Lower leg skin (tissue), 4 donors: ENCODE measurements around the gene LENEP. TPM values are rescaled to one million over a fixed set of nuclear protein-coding genes. Genes with fewer than 3 reads are reported as not detected.

Source experiments
- DNase-seq, 2 donors: peaks; one replicate each; pipeline ENCODE4 v3.0.0-alpha.2; 2019; ENCODE audit warnings: low spot score in 2 of 2
- H3K4me3 ChIP-seq: fragments of 200-600 bp; sonication (generic); 2 replicates; pipeline ENCODE4 v1.5.1; 2017; ENCODE audit warnings: mild to moderate bottlenecking, low read depth; ENCODE audit not compliant: poor library complexity, severe bottlenecking
- POLR2A ChIP-seq, 2 donors: fragments of 450-650 bp; IDR thresholded peaks; one replicate each; pipeline ENCODE4 v1.6.1; 2016 to 2017; ENCODE audit warnings: antibody characterized with exemption in 2 of 2, mild to moderate bottlenecking in 1 of 2, moderate library complexity in 1 of 2
- WGBS, 2 donors: methylation state at CpG; one replicate each; pipeline ENCODE4 v1.1.5; 2018; 5-methylcytosine and 5-hydroxymethylcytosine counted together
- intact Hi-C: fragments of 100-400 bp; cut with DNase I; formaldehyde crosslinking; loops from one replicate; pipeline ENCODE4 v1.15.0; 2023; ENCODE audit warnings: low total_unique reads
- total RNA-seq, 4 donors: library from RNA; depleted of rRNA; stranded (reverse); fragments of >200 nt; gene quantifications; one replicate each; pipeline ENCODE4 v1.1.0, GENCODE V29; 2016
- TF ChIP-seq, protein P1 (sequence below), 3 donors: fragments of 450-650 bp; IDR thresholded peaks; one replicate each; pipeline ENCODE4 v1.5.1; 2016; ENCODE audit warnings: antibody characterized with exemption in 3 of 3, mild to moderate bottlenecking in 3 of 3, moderate library complexity in 2 of 3

LENEP gene
- total RNA-seq, 4 donors from 2014 or later: 1.4 TPM; not detected in 3

DNA sequence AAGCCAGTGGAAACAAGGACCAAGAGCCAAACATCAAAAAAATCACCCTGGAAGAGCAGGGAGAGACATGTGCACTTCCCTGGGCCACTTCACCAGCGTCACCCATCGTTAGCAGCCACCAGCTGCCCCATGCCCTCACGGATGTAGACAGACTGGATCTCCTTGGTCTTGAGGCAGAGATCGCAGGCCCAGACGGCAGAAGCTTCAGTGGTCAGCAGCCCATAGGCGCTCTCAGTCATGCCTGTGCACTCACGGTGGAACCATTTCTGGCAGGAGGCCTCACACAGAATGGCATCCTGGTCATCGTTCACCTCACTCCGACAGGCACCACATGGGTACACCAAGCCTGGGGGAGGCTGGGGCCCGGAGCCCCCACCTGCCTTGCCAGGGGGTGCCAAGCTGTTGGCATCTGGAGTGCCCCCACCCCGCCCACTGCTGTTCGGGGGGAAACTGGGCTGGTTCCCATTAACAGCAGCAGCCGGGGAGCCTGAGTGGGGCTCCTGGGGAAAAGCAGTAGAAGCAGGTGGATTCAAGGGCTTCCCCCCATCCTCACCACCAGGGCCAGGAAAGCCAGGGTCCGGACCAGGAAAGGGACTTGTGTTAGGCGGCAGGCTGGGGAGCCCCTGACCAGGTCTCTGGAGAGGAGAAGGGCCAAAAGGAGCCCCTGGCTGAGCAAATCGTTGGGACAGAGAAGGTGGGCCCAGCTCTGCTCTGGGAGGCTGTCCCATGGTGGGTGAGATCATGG is 34.5 kb upstream of the LENEP start:
- no peak for TF ChIP-seq POLR2A (IDR thresholded peaks at IDR 0.05)
- TF ChIP-seq, protein P1, sequence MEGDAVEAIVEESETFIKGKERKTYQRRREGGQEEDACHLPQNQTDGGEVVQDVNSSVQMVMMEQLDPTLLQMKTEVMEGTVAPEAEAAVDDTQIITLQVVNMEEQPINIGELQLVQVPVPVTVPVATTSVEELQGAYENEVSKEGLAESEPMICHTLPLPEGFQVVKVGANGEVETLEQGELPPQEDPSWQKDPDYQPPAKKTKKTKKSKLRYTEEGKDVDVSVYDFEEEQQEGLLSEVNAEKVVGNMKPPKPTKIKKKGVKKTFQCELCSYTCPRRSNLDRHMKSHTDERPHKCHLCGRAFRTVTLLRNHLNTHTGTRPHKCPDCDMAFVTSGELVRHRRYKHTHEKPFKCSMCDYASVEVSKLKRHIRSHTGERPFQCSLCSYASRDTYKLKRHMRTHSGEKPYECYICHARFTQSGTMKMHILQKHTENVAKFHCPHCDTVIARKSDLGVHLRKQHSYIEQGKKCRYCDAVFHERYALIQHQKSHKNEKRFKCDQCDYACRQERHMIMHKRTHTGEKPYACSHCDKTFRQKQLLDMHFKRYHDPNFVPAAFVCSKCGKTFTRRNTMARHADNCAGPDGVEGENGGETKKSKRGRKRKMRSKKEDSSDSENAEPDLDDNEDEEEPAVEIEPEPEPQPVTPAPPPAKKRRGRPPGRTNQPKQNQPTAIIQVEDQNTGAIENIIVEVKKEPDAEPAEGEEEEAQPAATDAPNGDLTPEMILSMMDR (IDR thresholded peaks at IDR 0.05): no peak
- no peak for DNase-seq
- no peak overlapping the region for H3K4me3 ChIP-seq
- intact Hi-C loops: loop anchor here (10.0 kb wide), 1 partner anchor 96 kb away; the partner anchor contains the start of gene ADAM15
- WGBS, 2 donors: 86 to 90% methylated on average over 9 to 16 of the region's 16 CpGs

DNA sequence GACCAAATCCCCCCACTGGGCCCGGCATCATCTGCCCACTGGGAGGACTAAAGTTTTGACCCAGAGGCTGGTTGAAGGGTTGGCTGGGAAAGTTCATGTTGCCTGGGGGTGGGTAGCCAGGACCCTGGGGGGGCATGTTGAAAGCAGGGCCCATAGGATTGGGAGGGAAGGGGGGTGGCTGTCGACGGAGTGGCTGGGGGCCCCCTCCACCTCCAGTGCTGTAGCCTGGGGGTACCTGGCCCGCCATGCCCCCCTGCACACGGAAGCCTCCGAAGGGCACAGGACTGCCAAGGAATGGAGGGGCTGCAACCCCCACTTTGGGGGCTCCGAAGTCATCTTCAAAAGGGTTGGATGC is 34.0 kb upstream of the LENEP start:
- DNase-seq: no peak
- WGBS, 2 donors: 88 to 94% methylated on average over 7 of the region's 7 CpGs
- intact Hi-C loops: loop anchor here (10.0 kb wide), 1 partner anchor 95 kb away; the partner anchor contains the start of gene ADAM15
- no peak overlapping the region for H3K4me3 ChIP-seq
- TF ChIP-seq, protein P1 (IDR thresholded peaks at IDR 0.05): no peak
- TF ChIP-seq POLR2A (IDR thresholded peaks at IDR 0.05): no peak

DNA sequence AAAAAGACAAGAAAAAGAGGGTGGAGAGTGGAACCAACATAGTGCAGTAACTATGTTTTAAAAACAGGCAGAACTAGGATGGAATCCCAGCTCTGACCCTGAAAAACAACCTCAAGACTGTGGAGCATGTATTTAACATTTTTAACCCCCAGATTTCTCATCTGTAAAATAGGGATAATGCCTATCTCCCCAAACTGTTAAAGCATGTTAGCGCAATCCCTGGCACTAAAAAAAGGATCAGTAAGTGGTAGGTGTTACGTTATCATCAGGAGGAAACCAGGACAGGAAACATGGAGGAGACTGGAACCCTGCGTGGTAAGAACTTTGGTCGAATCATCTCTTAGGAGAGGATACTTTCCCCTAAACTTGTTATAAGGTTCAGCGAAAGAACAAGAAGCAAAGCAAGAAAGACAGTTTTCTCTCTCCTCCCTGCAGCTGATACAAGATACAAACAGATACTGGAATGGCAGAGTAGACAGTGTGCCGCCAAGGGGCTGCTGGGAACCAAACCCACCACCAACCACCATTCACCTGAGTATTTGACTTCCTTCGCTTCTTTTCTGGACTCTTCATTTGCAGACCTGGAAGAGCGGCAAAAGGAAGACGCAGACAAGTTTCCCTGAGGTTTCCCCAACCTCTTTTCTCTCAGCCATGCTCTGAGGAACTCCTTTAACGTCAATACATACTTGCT is 32.8 kb upstream of the LENEP start:
- WGBS, 2 donors: 23 to 25% methylated on average over 10 of the region's 10 CpGs
- TF ChIP-seq POLR2A (IDR thresholded peaks at IDR 0.05): no peak
- TF ChIP-seq, protein P1 (IDR thresholded peaks at IDR 0.05): no peak
- no peak for DNase-seq
- intact Hi-C loops: loop anchor here (10.0 kb wide), 1 partner anchor 54 kb away; no protein-coding TSS in a partner anchor
- H3K4me3 ChIP-seq: peak overlapping the region; percentile 67

DNA sequence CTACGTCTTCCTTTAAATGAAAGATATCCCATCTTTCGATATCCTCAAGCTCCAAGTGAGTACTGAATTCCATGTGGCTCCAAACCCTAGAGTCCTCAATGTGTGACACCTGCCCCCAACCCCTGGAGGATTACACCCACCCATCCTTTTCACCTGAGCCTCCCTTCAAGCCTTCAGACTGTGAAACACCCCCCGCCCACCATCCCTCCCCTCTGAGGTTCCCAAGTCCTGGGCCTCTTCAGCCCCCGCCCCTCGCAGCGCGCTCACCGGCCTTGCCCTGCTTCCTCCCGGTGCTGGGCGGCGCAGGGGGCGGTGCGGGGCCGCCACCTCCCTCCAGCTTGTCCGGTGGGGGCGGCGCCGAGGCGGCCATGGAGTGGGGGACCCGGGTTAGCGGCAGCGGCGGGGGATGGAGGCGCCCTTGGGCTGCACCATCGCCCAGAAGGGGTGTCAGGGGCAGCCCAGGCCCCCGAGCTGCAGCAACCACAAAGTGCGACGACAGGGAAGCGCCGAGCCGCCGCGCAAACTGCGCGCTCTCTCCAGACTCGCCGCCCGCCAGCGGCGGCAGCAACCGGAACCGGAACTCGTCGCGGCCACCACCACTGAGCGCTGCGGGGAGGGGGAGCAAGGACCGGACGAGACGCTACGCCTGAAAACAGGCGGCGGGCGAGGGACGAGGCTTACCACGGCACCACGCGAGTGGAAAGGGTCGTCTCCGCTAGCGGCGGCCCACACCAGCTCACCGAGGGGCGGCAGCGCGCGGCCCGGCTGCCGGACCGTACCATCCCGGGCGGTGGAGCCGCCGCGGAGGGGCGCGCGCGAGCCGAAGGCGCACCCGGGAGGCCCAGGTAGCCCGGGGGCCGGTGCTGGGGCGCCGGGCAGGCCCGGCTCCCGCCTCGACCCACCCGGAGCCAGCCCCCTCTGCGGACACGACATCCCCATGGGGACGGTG is 31.9 kb upstream of the LENEP start, which contains the start of gene PYGO2:
Gene PYGO2, minus strand, starts transcription at position 576 of the 949 bp plus-strand sequence. Its CDS starts 206 bp downstream, at position 370.
- TF ChIP-seq, protein P1 (IDR thresholded peaks at IDR 0.05): peak in 1 of 3 donors; percentile 39
- TF ChIP-seq POLR2A (IDR thresholded peaks at IDR 0.05): no peak
- peak; percentile 59 to 96 for DNase-seq
- intact Hi-C loops: loop anchor here (10.0 kb wide), 1 partner anchor 53 kb away; no protein-coding TSS in a partner anchor
- 0 to 1% methylated on average over 25 to 53 of the region's 93 CpGs for WGBS, 2 donors
- peak within 1 kb of the TSS; percentile 67 for H3K4me3 ChIP-seq

DNA sequence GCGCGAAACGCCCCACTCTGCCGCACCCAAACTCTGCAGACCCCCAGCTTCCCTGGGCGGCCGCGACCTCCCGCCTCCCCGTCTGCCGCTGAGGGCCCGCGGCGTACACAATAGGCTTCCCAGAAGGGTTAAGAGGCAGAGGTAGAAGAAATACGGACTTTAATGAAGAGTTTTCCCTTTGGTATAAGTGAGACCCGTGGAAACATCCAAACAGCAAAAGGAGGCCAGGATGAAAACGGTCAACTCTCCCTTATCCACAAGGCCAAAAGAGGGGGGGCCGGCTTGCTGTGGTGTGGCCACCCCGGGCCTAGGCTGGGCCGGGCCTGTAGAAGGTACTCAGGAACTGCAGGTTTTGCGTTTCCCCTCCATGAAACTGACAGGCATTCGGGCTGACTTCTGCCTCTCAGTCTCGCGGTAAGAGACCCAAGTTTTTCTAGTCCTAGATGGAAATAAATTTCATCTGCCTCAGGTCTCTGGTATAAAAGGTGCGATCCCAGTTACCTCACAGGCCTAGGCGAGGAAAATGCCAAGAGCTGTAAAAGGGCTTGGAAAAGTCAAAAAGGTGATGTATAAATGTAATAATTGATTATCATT is 31.1 kb upstream of the LENEP start:
- H3K4me3 ChIP-seq: peak overlapping the region; percentile 67
- intact Hi-C loops: loop anchor here (10.0 kb wide), 1 partner anchor 53 kb away; no protein-coding TSS in a partner anchor
- 2% methylated on average over 22 to 25 of the region's 25 CpGs for WGBS, 2 donors
- no peak for DNase-seq
- TF ChIP-seq POLR2A (IDR thresholded peaks at IDR 0.05): no peak
